H9 (cell line): ENCODE data around the gene KCNA2. TPM values are rescaled to one million over a fixed set of nuclear protein-coding genes. Genes with fewer than 3 reads are reported as not detected.

Experiments
- DNase-seq: peaks from one replicate; pipeline ENCODE4 v3.0.0-alpha.2; 2017
- H2AFZ ChIP-seq: one replicate; pipeline ENCODE4 v1.6.1; 2013; ENCODE audit warnings: mild to moderate bottlenecking, low read length, control low read depth, moderate library complexity
- H2AK5ac ChIP-seq: 2 replicates; pipeline ENCODE4 v1.6.1; 2013; ENCODE audit warnings: low read length, control low read depth, mixed read lengths; ENCODE audit not compliant: insufficient read length
- H2BK120ac ChIP-seq: one replicate; pipeline ENCODE4 v1.6.1; 2013; ENCODE audit warnings: low read depth, mild to moderate bottlenecking, low read length, control low read depth, inconsistent platforms; ENCODE audit not compliant: poor library complexity, severe bottlenecking
- H2BK12ac ChIP-seq: 2 replicates; pipeline ENCODE4 v1.6.1; 2013; ENCODE audit warnings: low read length, control low read depth, mixed read lengths, low read depth; ENCODE audit not compliant: insufficient read length
- H2BK15ac ChIP-seq: 2 replicates; pipeline ENCODE4 v1.6.1; 2013; ENCODE audit warnings: low read depth, low read length, control low read depth
- H2BK20ac ChIP-seq: one replicate; pipeline ENCODE4 v1.6.1; 2013; ENCODE audit warnings: low read depth, mild to moderate bottlenecking, low read length, control low read depth, inconsistent platforms; ENCODE audit not compliant: poor library complexity, severe bottlenecking
- H2BK5ac ChIP-seq: 2 replicates; pipeline ENCODE4 v1.6.1; 2013; ENCODE audit warnings: low read length, control low read depth, mixed read lengths; ENCODE audit not compliant: insufficient read length
- H3K14ac ChIP-seq: 2 replicates; pipeline ENCODE4 v1.6.1; 2013; ENCODE audit warnings: low read length, control low read depth; ENCODE audit not compliant: insufficient read depth
- H3K18ac ChIP-seq: 2 replicates; pipeline ENCODE4 v1.6.1; 2013; ENCODE audit warnings: low read depth, mild to moderate bottlenecking, mixed read lengths, low read length, control low read depth; ENCODE audit not compliant: insufficient read length
- H3K23ac ChIP-seq: 2 replicates; pipeline ENCODE4 v1.6.1; 2013; ENCODE audit warnings: low read length, control low read depth, mixed read lengths, low read depth; ENCODE audit not compliant: insufficient read length
- H3K23me2 ChIP-seq: 2 replicates; pipeline ENCODE4 v1.6.1; 2013; ENCODE audit warnings: low read depth, mild to moderate bottlenecking, mixed read lengths, low read length, control low read depth; ENCODE audit not compliant: insufficient read length, poor library complexity, severe bottlenecking
- H3K27ac ChIP-seq: 2 replicates; pipeline ENCODE4 v1.5.1; 2013; ENCODE audit warnings: low read length, control low read depth, mixed read lengths, low read depth; ENCODE audit not compliant: insufficient read length
- H3K27me3 ChIP-seq: 2 replicates; pipeline ENCODE4 v1.6.1; 2013; ENCODE audit warnings: low read length, control low read depth, inconsistent platforms; ENCODE audit not compliant: insufficient read depth
- H3K4ac ChIP-seq: 2 replicates; pipeline ENCODE4 v1.6.1; 2013; ENCODE audit warnings: low read depth, mild to moderate bottlenecking, control low read depth, inconsistent platforms, low read length, moderate library complexity
- H3K4me1 ChIP-seq: 2 replicates; pipeline ENCODE4 v1.6.1; 2013; ENCODE audit warnings: low read length, control low read depth, inconsistent platforms; ENCODE audit not compliant: insufficient read depth
- H3K4me2 ChIP-seq: 2 replicates; pipeline ENCODE4 v1.6.1; 2013; ENCODE audit warnings: low read length, control low read depth, mixed read lengths; ENCODE audit not compliant: insufficient read length, insufficient read depth
- H3K56ac ChIP-seq: 2 replicates; pipeline ENCODE4 v1.6.1; 2013; ENCODE audit warnings: low read depth, mild to moderate bottlenecking, mixed read lengths, low read length, control low read depth; ENCODE audit not compliant: insufficient read length
- H3K79me1 ChIP-seq: 2 replicates; pipeline ENCODE4 v1.6.1; 2013; ENCODE audit warnings: low read depth, mild to moderate bottlenecking, moderate library complexity, low read length, control low read depth, inconsistent platforms; ENCODE audit not compliant: insufficient read depth, poor library complexity, severe bottlenecking
- H3K79me2 ChIP-seq: 2 replicates; pipeline ENCODE4 v1.6.1; 2013; ENCODE audit warnings: low read length, control low read depth, inconsistent platforms; ENCODE audit not compliant: insufficient read depth
- H3K9ac ChIP-seq: 2 replicates; pipeline ENCODE4 v1.6.1; 2013; ENCODE audit warnings: low read length, control low read depth, mixed read lengths; ENCODE audit not compliant: insufficient read length; ENCODE audit errors: extremely low read depth
- H3K9me3 ChIP-seq: one replicate; pipeline ENCODE4 v1.6.1; 2013; ENCODE audit warnings: low read depth, low read length, inconsistent platforms; ENCODE audit not compliant: control insufficient read depth
- H3T11ph ChIP-seq: one replicate; pipeline ENCODE4 v1.6.1; 2013; ENCODE audit warnings: mild to moderate bottlenecking, low read length, control low read depth, inconsistent platforms
- H4K20me1 ChIP-seq: one replicate; pipeline ENCODE4 v1.6.1; 2013; ENCODE audit not compliant: control insufficient read depth, insufficient read length, insufficient read depth
- H4K5ac ChIP-seq: 2 replicates; pipeline ENCODE4 v1.6.1; 2013; ENCODE audit warnings: low read depth, mild to moderate bottlenecking, mixed read lengths, low read length, control low read depth; ENCODE audit not compliant: insufficient read length
- H4K8ac ChIP-seq: replicated peaks from 2 replicates; pipeline ENCODE4 v1.6.1; 2013; ENCODE audit warnings: low read length, control low read depth, mixed read lengths, low read depth; ENCODE audit not compliant: insufficient read length
- H4K91ac ChIP-seq: 2 replicates; pipeline ENCODE4 v1.6.1; 2013; ENCODE audit warnings: low read depth, mild to moderate bottlenecking, moderate library complexity, mixed read lengths, low read length, control low read depth; ENCODE audit not compliant: insufficient read length
- H3K27ac Mint-ChIP-seq, 3 experiments: 2 replicates in 2 of 3; 3 replicates in 1 of 3; pipeline ENCODE4 v1.8.0; 2020 to 2021; ENCODE audit warnings: mixed read lengths in 3 of 3, mild to moderate bottlenecking in 1 of 3, moderate library complexity in 1 of 3
- H3K27me3 Mint-ChIP-seq: 2 replicates; pipeline ENCODE4 v1.8.0; 2021; ENCODE audit warnings: low read depth, mild to moderate bottlenecking, moderate library complexity, mixed read lengths
- H3K36me3 Mint-ChIP-seq, 3 experiments: 2 replicates in 2 of 3; 3 replicates in 1 of 3; pipeline ENCODE4 v1.8.0; 2020 to 2021; ENCODE audit warnings: low read depth in 3 of 3, mixed read lengths in 3 of 3; ENCODE audit not compliant: insufficient read depth in 1 of 3
- H3K4me1 Mint-ChIP-seq, 2 experiments: 2 replicates each; pipeline ENCODE4 v1.8.0; 2020; ENCODE audit warnings: mixed read lengths in 2 of 2
- H3K4me3 Mint-ChIP-seq, 2 experiments: 2 replicates in 1 of 2; 3 replicates in 1 of 2; pipeline ENCODE4 v1.8.0; 2020 to 2021; ENCODE audit warnings: mild to moderate bottlenecking in 2 of 2, mixed read lengths in 2 of 2, moderate library complexity in 1 of 2
- H3K9me3 Mint-ChIP-seq, 2 experiments: 2 replicates in 1 of 2; 3 replicates in 1 of 2; pipeline ENCODE4 v1.8.0; 2020; ENCODE audit warnings: mild to moderate bottlenecking in 2 of 2, mixed read lengths in 2 of 2, moderate library complexity in 1 of 2
- CTCF ChIP-seq: fragments of 200-600 bp; sonication (generic); conservative IDR thresholded peaks from 3 replicates; pipeline ENCODE4 v1.8.0; 2021; ENCODE audit warnings: antibody characterized with exemption, mild to moderate bottlenecking
- WGBS: extraction: QIAGEN DNeasy Blood & Tissue Kit; methylation state at CpG from one replicate; pipeline ENCODE4 v1.1.7; 2013; ENCODE audit warnings: missing lambda C conversion rate, low lambda C conversion rate, mixed read lengths; ENCODE audit not compliant: insufficient read length; ENCODE audit errors: extremely low coverage; 5-methylcytosine and 5-hydroxymethylcytosine counted together
- total RNA-seq: library from RNA; stranded (reverse); gene quantifications from 2 replicates; pipeline ENCODE4 v1.2.1, GENCODE V29; 2021

The KCNA2 gene
- total RNA-seq, 1 experiment from 2014 or later, result 0.33 TPM

DNA sequence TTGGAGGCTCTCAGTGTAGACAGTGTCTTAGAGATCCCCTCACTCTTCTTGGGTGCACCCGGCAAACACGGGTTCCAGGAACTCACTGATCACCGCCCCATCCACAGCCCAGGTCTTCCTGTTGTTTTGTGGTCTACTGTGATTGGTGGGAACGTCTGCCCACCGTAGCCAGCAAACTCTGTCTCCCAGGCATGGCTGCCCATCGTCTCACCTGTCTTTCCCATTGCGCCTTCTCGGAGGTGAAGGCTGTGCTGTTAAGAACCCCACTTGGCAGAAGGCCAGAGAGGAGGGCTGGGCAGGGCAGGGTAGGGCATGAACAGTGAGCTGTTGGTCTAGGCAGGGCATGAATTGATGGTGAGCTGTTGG, 14.1 kb upstream of the KCNA2 start:
- H2BK12ac ChIP-seq, result no peak overlapping the region
- no peak overlapping the region for H3K56ac ChIP-seq
- no peak overlapping the region for H2BK120ac ChIP-seq
- no peak overlapping the region for H3K14ac ChIP-seq
- H4K20me1 ChIP-seq, result no peaks in the 10 kb centered on the region
- H4K8ac ChIP-seq, result no peak overlapping the region
- no peaks in the 10 kb centered on the region for H3K79me2 ChIP-seq
- H2BK20ac ChIP-seq, result no peak overlapping the region
- H3K9me3 ChIP-seq, result no peaks in the 10 kb centered on the region
- H3K4me1 Mint-ChIP-seq, result peaks cover 11 to 15% of the 10 kb centered on the region in 2 experiments
- H2AK5ac ChIP-seq, result no peak overlapping the region
- no peak for TF ChIP-seq CTCF
- WGBS, result no CpG with 5 or more reads among the region's 8 CpGs
- DNase-seq, result no peak
- H3K27me3 Mint-ChIP-seq, result peaks cover 88% of the 10 kb centered on the region
- no peak overlapping the region for H4K5ac ChIP-seq
- no peak overlapping the region for H3K27ac ChIP-seq
- no peak overlapping the region for H4K91ac ChIP-seq
- no peak overlapping the region for H2BK15ac ChIP-seq
- no peaks in the 10 kb centered on the region for H3K9me3 Mint-ChIP-seq
- no peak overlapping the region for H3K23ac ChIP-seq
- no peaks in the 10 kb centered on the region for H3K4me1 ChIP-seq
- no peaks in the 10 kb centered on the region for H3K79me1 ChIP-seq
- no peak overlapping the region for H2BK5ac ChIP-seq
- no peak overlapping the region for H3K27ac Mint-ChIP-seq
- H2AFZ ChIP-seq, result no peak overlapping the region
- H3K4me2 ChIP-seq, result no peak overlapping the region
- H3K4me3 Mint-ChIP-seq, result peak overlapping the region in 1 of 2 experiments; percentile 42; a peak in 2 of 5 replicates
- H3K9ac ChIP-seq, result no peak overlapping the region
- H3K18ac ChIP-seq, result no peak overlapping the region
- no peaks in the 10 kb centered on the region for H3K36me3 Mint-ChIP-seq
- H3K27me3 ChIP-seq, result peaks cover 3% of the 10 kb centered on the region; the same call in 1 of the 2 replicates
- H3K4ac ChIP-seq, result no peak overlapping the region
- H3K23me2 ChIP-seq, result no peaks in the 10 kb centered on the region
- no peak overlapping the region for H3T11ph ChIP-seq
